GM10266 (cell line): Measurements from ENCODE around the gene STARD13.

Experiments
- DNase-seq: peaks from one replicate; pipeline ENCODE4 v3.0.0; 2012; ENCODE audit errors: extremely low spot score
- TF ChIP-seq, protein P1 (sequence below): IDR thresholded peaks from 2 replicates; pipeline ENCODE4 v1.5.1; 2012; ENCODE audit warnings: mild to moderate bottlenecking, low read depth; ENCODE audit not compliant: control insufficient read depth, insufficient read depth; ENCODE audit errors: missing control alignments

STARD13 gene

DNA sequence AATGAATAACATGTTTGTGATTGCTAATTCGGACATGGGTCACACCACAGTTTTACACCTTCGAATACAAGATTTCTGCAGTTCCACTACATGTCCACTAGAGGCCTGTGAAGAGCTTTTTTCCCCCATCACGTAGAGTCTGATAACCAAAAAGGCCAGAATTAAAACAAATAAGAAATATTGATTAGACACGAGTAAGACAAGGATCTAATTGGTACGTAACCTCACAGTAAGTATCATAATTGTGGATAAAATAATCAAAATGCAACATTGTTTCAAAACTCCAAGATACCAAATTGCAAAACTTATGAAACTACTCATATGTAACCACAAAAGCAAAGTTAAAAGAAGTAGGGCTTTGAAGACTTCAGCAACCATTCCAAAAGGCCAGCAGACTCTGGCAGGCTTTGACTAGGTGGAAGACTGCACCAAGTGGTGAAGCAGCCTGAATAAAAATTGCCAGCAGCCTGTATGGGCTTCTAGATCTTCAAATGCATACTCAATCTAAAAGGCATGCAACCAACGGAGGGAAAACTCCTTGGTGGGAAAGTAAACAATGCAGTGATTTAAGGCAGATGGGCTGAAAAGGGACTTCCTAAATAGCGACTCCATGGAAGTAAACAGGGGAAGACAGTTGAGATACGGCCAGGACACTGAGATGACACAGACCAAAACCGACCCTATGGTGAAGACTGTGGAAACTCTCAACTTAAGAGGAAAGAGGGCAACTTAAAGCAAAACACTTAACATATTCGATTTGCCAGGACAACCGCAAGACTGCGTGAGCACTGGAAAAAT is 56.7 kb downstream of the STARD13 start:
- TF ChIP-seq, protein P1, sequence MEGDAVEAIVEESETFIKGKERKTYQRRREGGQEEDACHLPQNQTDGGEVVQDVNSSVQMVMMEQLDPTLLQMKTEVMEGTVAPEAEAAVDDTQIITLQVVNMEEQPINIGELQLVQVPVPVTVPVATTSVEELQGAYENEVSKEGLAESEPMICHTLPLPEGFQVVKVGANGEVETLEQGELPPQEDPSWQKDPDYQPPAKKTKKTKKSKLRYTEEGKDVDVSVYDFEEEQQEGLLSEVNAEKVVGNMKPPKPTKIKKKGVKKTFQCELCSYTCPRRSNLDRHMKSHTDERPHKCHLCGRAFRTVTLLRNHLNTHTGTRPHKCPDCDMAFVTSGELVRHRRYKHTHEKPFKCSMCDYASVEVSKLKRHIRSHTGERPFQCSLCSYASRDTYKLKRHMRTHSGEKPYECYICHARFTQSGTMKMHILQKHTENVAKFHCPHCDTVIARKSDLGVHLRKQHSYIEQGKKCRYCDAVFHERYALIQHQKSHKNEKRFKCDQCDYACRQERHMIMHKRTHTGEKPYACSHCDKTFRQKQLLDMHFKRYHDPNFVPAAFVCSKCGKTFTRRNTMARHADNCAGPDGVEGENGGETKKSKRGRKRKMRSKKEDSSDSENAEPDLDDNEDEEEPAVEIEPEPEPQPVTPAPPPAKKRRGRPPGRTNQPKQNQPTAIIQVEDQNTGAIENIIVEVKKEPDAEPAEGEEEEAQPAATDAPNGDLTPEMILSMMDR = peak; percentile 67
- peak; percentile 58 for DNase-seq

DNA sequence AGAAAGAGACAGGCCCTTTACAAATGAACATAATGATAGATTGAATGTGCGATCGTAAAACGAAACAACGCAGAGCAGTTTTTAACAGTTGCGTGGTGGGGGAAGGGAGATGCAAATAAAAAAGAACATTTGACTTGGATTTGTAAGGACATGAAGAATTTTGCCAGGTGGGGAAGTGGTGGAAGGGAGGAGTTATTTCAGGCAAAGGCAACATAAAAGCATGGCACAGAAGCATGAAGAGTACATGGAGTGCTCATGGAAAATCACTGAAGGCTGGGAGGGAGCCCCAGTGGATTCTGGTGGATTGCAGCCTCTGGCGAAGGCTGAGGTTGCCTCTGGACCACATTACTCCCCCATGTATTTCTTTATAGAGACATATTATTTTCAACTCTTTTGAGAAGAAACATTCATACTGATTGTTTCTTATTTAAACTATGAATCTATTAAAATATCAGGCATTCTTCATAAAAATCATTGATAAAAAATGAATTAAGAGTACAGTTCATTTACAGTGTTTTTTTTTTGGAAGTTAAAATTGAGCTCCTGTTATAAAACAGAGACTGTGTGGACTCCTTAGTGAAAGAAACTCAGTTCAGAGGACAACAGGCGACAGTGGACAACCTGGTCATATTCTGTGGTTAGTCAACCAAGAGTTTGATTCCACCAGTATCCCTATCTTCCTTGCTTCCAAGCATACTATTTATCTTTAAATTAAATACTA is 57.5 kb downstream of the STARD13 start:
- DNase-seq = no peak
- TF ChIP-seq, protein P1 = no peak

DNA sequence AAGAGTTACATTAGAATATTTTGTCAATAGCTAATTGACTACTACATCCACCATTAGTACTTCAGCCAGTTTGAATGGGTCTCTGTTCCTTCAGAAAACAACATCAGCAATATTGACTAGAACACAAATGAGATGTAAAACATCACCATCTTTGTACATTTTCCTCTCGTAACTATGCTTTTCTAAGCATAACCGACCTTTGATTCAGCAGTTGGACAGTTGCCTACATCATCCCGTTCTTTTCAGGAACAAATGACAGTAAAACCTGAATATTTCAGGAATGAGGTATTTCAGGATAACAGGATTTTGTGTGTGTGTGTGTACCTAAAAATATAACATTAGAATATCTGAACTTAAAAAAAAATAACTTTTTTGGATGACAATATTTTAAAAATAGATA is 60.9 kb downstream of the STARD13 start:
- no peak for DNase-seq

DNA sequence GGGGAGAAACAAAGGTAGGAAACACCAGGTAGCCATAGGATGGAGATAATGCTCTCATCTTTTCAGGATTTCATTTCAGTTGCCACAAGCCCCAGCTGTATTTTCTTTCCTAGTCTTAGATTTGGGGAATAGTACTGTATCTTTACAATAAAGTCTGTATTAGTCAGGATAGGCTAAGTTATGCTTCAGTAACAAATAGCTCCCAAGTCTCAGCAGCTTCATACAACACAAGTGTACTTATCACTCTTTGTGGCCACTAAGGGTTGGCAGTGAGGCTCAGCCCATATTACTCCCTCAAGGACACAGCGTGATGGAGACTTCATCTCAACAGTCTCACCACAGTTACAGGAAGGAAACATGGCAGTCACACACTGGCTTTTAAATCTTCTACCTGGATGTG is 61.4 kb downstream of the STARD13 start:
- DNase-seq = no peak
- TF ChIP-seq, protein P1 = no peak

More for the DNA sequence above, 60.9 kb downstream of the STARD13 start:
- TF ChIP-seq, protein P1 = no peak

DNA sequence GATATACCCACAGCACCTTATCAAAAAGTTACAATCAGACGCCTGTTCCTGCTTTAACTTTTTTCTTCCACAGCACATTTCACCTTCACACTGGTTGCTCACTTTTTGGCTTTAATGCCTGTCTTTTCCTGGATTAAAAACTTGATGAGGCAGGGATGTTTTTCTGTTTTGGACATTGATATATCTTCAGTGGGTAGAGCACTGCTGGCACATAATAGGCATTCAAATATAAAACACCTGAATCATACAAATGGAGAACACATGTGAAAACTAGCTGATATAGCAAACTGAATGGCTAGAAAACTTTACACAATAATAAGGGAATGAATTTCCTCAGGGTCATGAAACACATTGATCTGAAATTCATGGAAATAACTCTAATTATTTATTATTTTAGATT is 65.6 kb downstream of the STARD13 start:
- DNase-seq = no peak
- TF ChIP-seq, protein P1 = no peak

DNA sequence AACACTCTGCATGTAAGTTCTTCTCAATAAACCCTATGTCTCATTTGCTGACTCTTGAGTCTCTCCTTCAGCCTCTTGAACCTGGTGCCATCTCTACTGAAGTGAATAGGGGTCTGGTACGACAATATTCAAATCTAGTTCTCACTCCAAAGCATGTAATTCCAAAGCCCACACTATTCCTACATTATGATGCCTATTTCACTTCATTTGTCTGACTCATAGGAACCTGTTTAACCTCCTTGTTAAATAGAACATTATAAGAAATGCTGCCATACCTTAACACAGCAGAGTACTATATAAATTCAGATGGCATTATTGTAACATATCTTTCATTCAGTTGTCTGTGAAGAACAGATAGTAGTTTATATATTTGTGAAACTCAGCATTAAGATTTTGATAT is 67.1 kb downstream of the STARD13 start:
- TF ChIP-seq, protein P1 = no peak
- DNase-seq = no peak

DNA sequence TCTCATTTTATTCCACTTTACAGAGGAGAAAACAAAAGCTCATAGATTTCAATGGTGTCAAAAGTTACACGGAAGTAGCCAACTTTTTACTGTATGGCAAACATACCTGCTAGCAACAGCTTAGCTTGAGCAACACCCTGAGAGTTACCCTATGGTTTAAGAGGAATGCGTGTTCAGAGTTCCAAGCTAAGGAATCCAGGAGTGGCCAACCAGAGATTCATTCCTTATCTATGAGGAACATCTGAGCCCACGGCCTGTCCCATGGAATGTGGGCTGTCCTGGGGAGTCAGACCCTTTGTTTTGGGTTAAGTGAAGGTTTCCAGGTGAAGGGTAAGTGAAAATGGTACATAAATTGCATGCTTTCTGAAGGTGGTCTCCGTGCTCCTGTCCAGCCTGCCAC is 67.5 kb downstream of the STARD13 start:
- DNase-seq = no peak
- TF ChIP-seq, protein P1 = no peak
